ENCODE measurements around the gene CUEDC1. TPM values are rescaled to one million over a fixed set of nuclear protein-coding genes. Genes with fewer than 3 reads are reported as not detected.

The CUEDC1 gene
- total RNA-seq, 1 experiment from 2014 or later, result 61.4 TPM

DNA sequence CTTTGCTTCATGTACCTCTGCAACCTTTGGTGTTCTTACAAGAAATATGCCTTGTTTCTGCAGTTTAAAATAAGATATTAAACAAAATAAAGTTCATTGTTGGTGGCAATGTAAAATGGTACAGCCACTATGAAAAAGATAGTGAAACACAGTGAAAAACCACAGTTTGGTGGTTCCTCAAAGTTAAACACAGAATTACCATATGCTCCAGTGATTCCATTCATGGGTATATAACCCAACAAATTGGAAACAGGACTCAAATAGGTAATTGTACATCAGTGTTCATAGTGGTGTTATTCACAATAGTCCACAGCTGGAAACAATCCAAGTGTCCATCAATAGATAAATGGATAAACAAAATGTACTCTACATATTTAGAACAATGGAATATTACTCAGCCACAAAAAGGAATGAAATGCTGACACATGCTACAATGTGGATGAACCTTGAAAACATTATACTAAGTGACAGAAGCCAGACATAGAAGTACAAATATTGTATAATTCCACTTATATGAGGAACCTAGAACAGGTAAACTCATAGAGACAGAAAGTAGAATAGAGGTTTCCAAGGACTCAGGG lies 49.2 kb downstream of the CUEDC1 start:
- no peak overlapping the region for H3K27ac ChIP-seq

DNA sequence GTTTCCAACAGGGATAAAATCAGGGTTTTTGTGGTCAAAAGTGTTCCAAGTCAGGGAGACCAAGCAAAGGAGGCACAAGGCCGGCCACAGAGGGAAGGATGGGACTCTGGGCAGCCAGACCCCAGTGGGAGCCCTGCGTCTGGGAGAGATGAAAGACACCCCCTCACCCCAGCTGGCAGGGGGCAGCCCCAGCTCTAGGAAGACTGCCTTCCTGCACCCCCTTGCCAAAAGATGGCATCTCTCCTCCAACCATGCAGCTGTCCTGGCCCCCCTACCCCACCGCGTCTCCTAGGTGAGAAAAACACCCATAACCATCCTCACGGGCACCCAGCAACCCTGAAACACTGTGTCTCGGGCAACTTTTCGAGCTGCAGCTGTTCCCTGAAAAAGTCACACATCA lies 51.3 kb downstream of the CUEDC1 start:
- no TSS peak for BruUV-seq (replicated peaks)
- Histone ChIP-seq H3F3A (ENCODE audit: insufficient read depth, low read depth) (peaks cover 34% of the 10 kb centered on the region), H4K20me1 (ENCODE audit: insufficient read depth) (no peaks in the 10 kb centered on the region), H3K79me2 (ENCODE audit: low read depth) (0 out of 2 replicates have a peak, but pooled peaks cover 4% of the 10 kb centered on the region), H3K36me3 (ENCODE audit: low read depth) (no peaks in the 10 kb centered on the region), H3K27ac (peak overlapping the region; percentile 69), H3K9me3 (ENCODE audit: insufficient read depth, low read depth) (no peaks in the 10 kb centered on the region), H3K4me1 (replicated peaks; ENCODE audit: insufficient read depth) (peaks cover 56% of the 10 kb centered on the region), H2AFZ (no peak overlapping the region), H3K4me3 (no peak overlapping the region), H3K4me2 (peak overlapping the region; percentile 56), H3K9me2 (ENCODE audit: insufficient read depth) (no peaks in the 10 kb centered on the region), H3K27me3 (ENCODE audit: insufficient read depth, low read depth) (no peaks in the 10 kb centered on the region)
- TF ChIP-seq EZH2 (IDR thresholded peaks at IDR 0.05; ENCODE audit: low read depth) (no peak), CTCF (conservative IDR thresholded peaks at IDR 0.05) (no peak)
- DNase-seq, result no peak
- intact Hi-C loops (cut with micrococcal nuclease; ENCODE audit: unreplicated experiment), result loop anchor here (1.0 to 5.0 kb wide), 6 partner anchors 11 to 44 kb away; no protein-coding TSS in a partner anchor
- ChIA-PET CTCF (interaction anchor here (1.0 to 1.2 kb wide), 3 partner anchors 12 to 44 kb away, joined by 3 to 4 read pairs (median 3); no protein-coding TSS in a partner anchor), POLR2A (ENCODE audit: unreplicated experiment) (interaction anchor here (0.6 to 0.7 kb wide), 3 partner anchors 11 to 785 kb away, joined by 4 to 6 read pairs (median 5); no protein-coding TSS in a partner anchor)

More for the DNA sequence above, 49.2 kb downstream of the CUEDC1 start:
- H3K36me3 ChIP-seq (ENCODE audit: low read depth), result no peaks in the 10 kb centered on the region
- peaks cover 28% of the 10 kb centered on the region for H3F3A ChIP-seq (ENCODE audit: insufficient read depth, low read depth)
- H3K27me3 ChIP-seq (ENCODE audit: insufficient read depth, low read depth), result no peaks in the 10 kb centered on the region
- no peaks in the 10 kb centered on the region for H3K9me2 ChIP-seq (ENCODE audit: insufficient read depth)
- H3K79me2 ChIP-seq (ENCODE audit: low read depth), result 0 out of 2 replicates have a peak, but pooled peaks cover 4% of the 10 kb centered on the region
- H4K20me1 ChIP-seq (ENCODE audit: insufficient read depth), result no peaks in the 10 kb centered on the region
- ChIA-PET CTCF (interaction anchor here (0.5 to 0.7 kb wide), 2 partner anchors 91 to 831 kb away, joined by 3 to 7 read pairs; no protein-coding TSS in a partner anchor), POLR2A (ENCODE audit: unreplicated experiment) (no interaction called here)
- peaks cover 36% of the 10 kb centered on the region for H3K4me1 ChIP-seq (replicated peaks; ENCODE audit: insufficient read depth)
- no peak overlapping the region for H2AFZ ChIP-seq
- H3K4me2 ChIP-seq, result no peak overlapping the region
- H3K9me3 ChIP-seq (ENCODE audit: insufficient read depth, low read depth), result no peaks in the 10 kb centered on the region
- intact Hi-C loops (cut with micrococcal nuclease; ENCODE audit: unreplicated experiment), result no loop called here
- BruUV-seq (replicated peaks), result no TSS peak
- H3K4me3 ChIP-seq, result no peak overlapping the region
- TF ChIP-seq EZH2 (IDR thresholded peaks at IDR 0.05; ENCODE audit: low read depth) (no peak), CTCF (conservative IDR thresholded peaks at IDR 0.05) (no peak)
- DNase-seq, result no peak

DNA sequence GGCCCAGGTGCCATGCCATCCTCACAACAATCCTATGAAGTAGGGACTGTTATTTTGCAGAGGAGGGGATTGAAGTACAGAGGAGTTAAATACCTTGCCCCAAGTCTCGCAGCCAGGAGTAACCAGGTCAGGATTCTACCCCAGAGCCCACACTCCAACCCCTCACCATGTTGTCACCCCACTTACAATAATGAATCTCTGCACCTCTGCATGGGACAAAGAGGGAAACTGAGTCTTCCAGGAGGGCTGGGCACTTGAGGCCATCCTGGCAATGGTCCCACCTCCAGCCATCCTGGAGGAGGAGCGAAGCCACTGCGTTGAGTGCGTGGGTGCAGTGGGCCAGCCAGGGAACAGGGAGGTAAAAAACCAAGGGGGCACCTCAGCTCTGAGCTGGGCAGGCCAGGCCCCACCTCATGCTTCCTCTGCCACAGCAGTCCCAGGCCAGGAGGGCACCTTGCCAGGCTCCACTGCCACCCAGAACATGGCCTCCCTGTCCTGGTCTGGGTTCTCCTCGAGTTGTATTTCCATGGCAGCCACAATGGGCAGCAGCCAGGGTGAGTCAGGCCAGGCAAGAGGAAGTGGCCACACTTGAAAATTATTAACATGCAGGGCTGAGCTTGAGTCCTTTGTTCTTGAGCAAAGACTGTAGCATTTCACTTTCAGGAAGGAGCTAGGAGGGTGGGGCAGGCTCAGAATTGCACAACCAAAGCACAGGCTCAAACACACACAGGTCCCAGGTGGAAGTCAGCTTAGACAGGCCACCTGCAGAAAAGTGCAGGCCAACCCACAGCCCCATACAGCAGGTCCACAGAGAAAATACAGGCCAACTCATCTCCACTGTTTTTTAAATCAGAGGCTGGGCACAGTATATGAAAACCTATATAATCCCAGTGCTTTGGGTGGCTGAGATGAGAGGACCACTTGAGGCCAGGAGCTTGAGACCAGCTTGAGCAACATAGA lies 52.1 kb downstream of the CUEDC1 start:
- TF ChIP-seq EZH2 (IDR thresholded peaks at IDR 0.05; ENCODE audit: low read depth) (no peak), CTCF (conservative IDR thresholded peaks at IDR 0.05) (no peak)
- Histone ChIP-seq H3K36me3 (ENCODE audit: low read depth) (no peaks in the 10 kb centered on the region), H3K9me3 (ENCODE audit: insufficient read depth, low read depth) (no peaks in the 10 kb centered on the region), H3K27me3 (ENCODE audit: insufficient read depth, low read depth) (no peaks in the 10 kb centered on the region), H3K79me2 (ENCODE audit: low read depth) (0 out of 2 replicates have a peak, but pooled peaks cover 4% of the 10 kb centered on the region), H4K20me1 (ENCODE audit: insufficient read depth) (no peaks in the 10 kb centered on the region), H3K4me1 (replicated peaks; ENCODE audit: insufficient read depth) (peaks cover 65% of the 10 kb centered on the region), H3K4me2 (peak overlapping the region; percentile 56), H3K9me2 (ENCODE audit: insufficient read depth) (no peaks in the 10 kb centered on the region), H3K27ac (peak overlapping the region; percentile 69), H3F3A (ENCODE audit: insufficient read depth, low read depth) (peaks cover 34% of the 10 kb centered on the region), H2AFZ (no peak overlapping the region), H3K4me3 (no peak overlapping the region)
- intact Hi-C loops (cut with micrococcal nuclease; ENCODE audit: unreplicated experiment), result loop anchor here (1.0 to 5.0 kb wide), 6 partner anchors 10 to 45 kb away; no protein-coding TSS in a partner anchor
- CTCF ChIA-PET, result interaction anchor here (0.5 to 1.2 kb wide), 5 partner anchors 11 to 47 kb away, joined by 3 to 6 read pairs (median 3); no protein-coding TSS in a partner anchor
- POLR2A ChIA-PET (ENCODE audit: unreplicated experiment), result interaction anchor here (0.6 to 0.9 kb wide), 5 partner anchors 10 to 786 kb away, joined by 4 to 6 read pairs (median 5); no protein-coding TSS in a partner anchor
- no TSS peak for BruUV-seq (replicated peaks)
- peak; percentile 87 to 99 for DNase-seq

All from PC-9 (cell line).